H9 (cell line): Measurements from ENCODE around the gene ZBTB33. TPM values are rescaled to one million over a fixed set of nuclear protein-coding genes. Genes with fewer than 3 reads are reported as not detected.

ENCODE experiments used
- DNase-seq: peaks from one replicate; pipeline ENCODE4 v3.0.0-alpha.2; 2017
- H2AFZ ChIP-seq: one replicate; pipeline ENCODE4 v1.6.1; 2013; ENCODE audit warnings: mild to moderate bottlenecking, low read length, control low read depth, moderate library complexity
- H2AK5ac ChIP-seq: 2 replicates; pipeline ENCODE4 v1.6.1; 2013; ENCODE audit warnings: low read length, control low read depth, mixed read lengths; ENCODE audit not compliant: insufficient read length
- H2BK120ac ChIP-seq: one replicate; pipeline ENCODE4 v1.6.1; 2013; ENCODE audit warnings: low read depth, mild to moderate bottlenecking, low read length, control low read depth, inconsistent platforms; ENCODE audit not compliant: poor library complexity, severe bottlenecking
- H2BK12ac ChIP-seq: 2 replicates; pipeline ENCODE4 v1.6.1; 2013; ENCODE audit warnings: low read length, control low read depth, mixed read lengths, low read depth; ENCODE audit not compliant: insufficient read length
- H2BK15ac ChIP-seq: 2 replicates; pipeline ENCODE4 v1.6.1; 2013; ENCODE audit warnings: low read depth, low read length, control low read depth
- H2BK20ac ChIP-seq: one replicate; pipeline ENCODE4 v1.6.1; 2013; ENCODE audit warnings: low read depth, mild to moderate bottlenecking, low read length, control low read depth, inconsistent platforms; ENCODE audit not compliant: poor library complexity, severe bottlenecking
- H2BK5ac ChIP-seq: 2 replicates; pipeline ENCODE4 v1.6.1; 2013; ENCODE audit warnings: low read length, control low read depth, mixed read lengths; ENCODE audit not compliant: insufficient read length
- H3K14ac ChIP-seq: 2 replicates; pipeline ENCODE4 v1.6.1; 2013; ENCODE audit warnings: low read length, control low read depth; ENCODE audit not compliant: insufficient read depth
- H3K18ac ChIP-seq: 2 replicates; pipeline ENCODE4 v1.6.1; 2013; ENCODE audit warnings: low read depth, mild to moderate bottlenecking, mixed read lengths, low read length, control low read depth; ENCODE audit not compliant: insufficient read length
- H3K23ac ChIP-seq: 2 replicates; pipeline ENCODE4 v1.6.1; 2013; ENCODE audit warnings: low read length, control low read depth, mixed read lengths, low read depth; ENCODE audit not compliant: insufficient read length
- H3K23me2 ChIP-seq: 2 replicates; pipeline ENCODE4 v1.6.1; 2013; ENCODE audit warnings: low read depth, mild to moderate bottlenecking, mixed read lengths, low read length, control low read depth; ENCODE audit not compliant: insufficient read length, poor library complexity, severe bottlenecking
- H3K27ac ChIP-seq: 2 replicates; pipeline ENCODE4 v1.5.1; 2013; ENCODE audit warnings: low read length, control low read depth, mixed read lengths, low read depth; ENCODE audit not compliant: insufficient read length
- H3K27me3 ChIP-seq: 2 replicates; pipeline ENCODE4 v1.6.1; 2013; ENCODE audit warnings: low read length, control low read depth, inconsistent platforms; ENCODE audit not compliant: insufficient read depth
- H3K4ac ChIP-seq: 2 replicates; pipeline ENCODE4 v1.6.1; 2013; ENCODE audit warnings: low read depth, mild to moderate bottlenecking, control low read depth, inconsistent platforms, low read length, moderate library complexity
- H3K4me1 ChIP-seq: 2 replicates; pipeline ENCODE4 v1.6.1; 2013; ENCODE audit warnings: low read length, control low read depth, inconsistent platforms; ENCODE audit not compliant: insufficient read depth
- H3K4me2 ChIP-seq: 2 replicates; pipeline ENCODE4 v1.6.1; 2013; ENCODE audit warnings: low read length, control low read depth, mixed read lengths; ENCODE audit not compliant: insufficient read length, insufficient read depth
- H3K56ac ChIP-seq: 2 replicates; pipeline ENCODE4 v1.6.1; 2013; ENCODE audit warnings: low read depth, mild to moderate bottlenecking, mixed read lengths, low read length, control low read depth; ENCODE audit not compliant: insufficient read length
- H3K79me1 ChIP-seq: 2 replicates; pipeline ENCODE4 v1.6.1; 2013; ENCODE audit warnings: low read depth, mild to moderate bottlenecking, moderate library complexity, low read length, control low read depth, inconsistent platforms; ENCODE audit not compliant: insufficient read depth, poor library complexity, severe bottlenecking
- H3K79me2 ChIP-seq: 2 replicates; pipeline ENCODE4 v1.6.1; 2013; ENCODE audit warnings: low read length, control low read depth, inconsistent platforms; ENCODE audit not compliant: insufficient read depth
- H3K9ac ChIP-seq: 2 replicates; pipeline ENCODE4 v1.6.1; 2013; ENCODE audit warnings: low read length, control low read depth, mixed read lengths; ENCODE audit not compliant: insufficient read length; ENCODE audit errors: extremely low read depth
- H3K9me3 ChIP-seq: one replicate; pipeline ENCODE4 v1.6.1; 2013; ENCODE audit warnings: low read depth, low read length, inconsistent platforms; ENCODE audit not compliant: control insufficient read depth
- H3T11ph ChIP-seq: one replicate; pipeline ENCODE4 v1.6.1; 2013; ENCODE audit warnings: mild to moderate bottlenecking, low read length, control low read depth, inconsistent platforms
- H4K20me1 ChIP-seq: one replicate; pipeline ENCODE4 v1.6.1; 2013; ENCODE audit not compliant: control insufficient read depth, insufficient read length, insufficient read depth
- H4K5ac ChIP-seq: 2 replicates; pipeline ENCODE4 v1.6.1; 2013; ENCODE audit warnings: low read depth, mild to moderate bottlenecking, mixed read lengths, low read length, control low read depth; ENCODE audit not compliant: insufficient read length
- H4K8ac ChIP-seq: replicated peaks from 2 replicates; pipeline ENCODE4 v1.6.1; 2013; ENCODE audit warnings: low read length, control low read depth, mixed read lengths, low read depth; ENCODE audit not compliant: insufficient read length
- H4K91ac ChIP-seq: 2 replicates; pipeline ENCODE4 v1.6.1; 2013; ENCODE audit warnings: low read depth, mild to moderate bottlenecking, moderate library complexity, mixed read lengths, low read length, control low read depth; ENCODE audit not compliant: insufficient read length
- H3K27ac Mint-ChIP-seq, 3 experiments: 2 replicates in 2 of 3; 3 replicates in 1 of 3; pipeline ENCODE4 v1.8.0; 2020 to 2021; ENCODE audit warnings: mixed read lengths in 3 of 3, mild to moderate bottlenecking in 1 of 3, moderate library complexity in 1 of 3
- H3K27me3 Mint-ChIP-seq: 2 replicates; pipeline ENCODE4 v1.8.0; 2021; ENCODE audit warnings: low read depth, mild to moderate bottlenecking, moderate library complexity, mixed read lengths
- H3K36me3 Mint-ChIP-seq, 3 experiments: 2 replicates in 2 of 3; 3 replicates in 1 of 3; pipeline ENCODE4 v1.8.0; 2020 to 2021; ENCODE audit warnings: low read depth in 3 of 3, mixed read lengths in 3 of 3; ENCODE audit not compliant: insufficient read depth in 1 of 3
- H3K4me1 Mint-ChIP-seq, 2 experiments: 2 replicates each; pipeline ENCODE4 v1.8.0; 2020; ENCODE audit warnings: mixed read lengths in 2 of 2
- H3K4me3 Mint-ChIP-seq, 2 experiments: 2 replicates in 1 of 2; 3 replicates in 1 of 2; pipeline ENCODE4 v1.8.0; 2020 to 2021; ENCODE audit warnings: mild to moderate bottlenecking in 2 of 2, mixed read lengths in 2 of 2, moderate library complexity in 1 of 2
- H3K9me3 Mint-ChIP-seq, 2 experiments: 2 replicates in 1 of 2; 3 replicates in 1 of 2; pipeline ENCODE4 v1.8.0; 2020; ENCODE audit warnings: mild to moderate bottlenecking in 2 of 2, mixed read lengths in 2 of 2, moderate library complexity in 1 of 2
- WGBS: extraction: QIAGEN DNeasy Blood & Tissue Kit; methylation state at CpG from one replicate; pipeline ENCODE4 v1.1.7; 2013; ENCODE audit warnings: missing lambda C conversion rate, low lambda C conversion rate, mixed read lengths; ENCODE audit not compliant: insufficient read length; ENCODE audit errors: extremely low coverage; 5-methylcytosine and 5-hydroxymethylcytosine counted together
- total RNA-seq: library from RNA; stranded (reverse); gene quantifications from 2 replicates; pipeline ENCODE4 v1.2.1, GENCODE V29; 2021
- TF ChIP-seq, protein P1 (sequence below): fragments of 200-600 bp; sonication (generic); conservative IDR thresholded peaks from 3 replicates; pipeline ENCODE4 v1.8.0; 2021; ENCODE audit warnings: antibody characterized with exemption, mild to moderate bottlenecking

Gene ZBTB33
- total RNA-seq, 1 experiment from 2014 or later, result 18.7 TPM

DNA sequence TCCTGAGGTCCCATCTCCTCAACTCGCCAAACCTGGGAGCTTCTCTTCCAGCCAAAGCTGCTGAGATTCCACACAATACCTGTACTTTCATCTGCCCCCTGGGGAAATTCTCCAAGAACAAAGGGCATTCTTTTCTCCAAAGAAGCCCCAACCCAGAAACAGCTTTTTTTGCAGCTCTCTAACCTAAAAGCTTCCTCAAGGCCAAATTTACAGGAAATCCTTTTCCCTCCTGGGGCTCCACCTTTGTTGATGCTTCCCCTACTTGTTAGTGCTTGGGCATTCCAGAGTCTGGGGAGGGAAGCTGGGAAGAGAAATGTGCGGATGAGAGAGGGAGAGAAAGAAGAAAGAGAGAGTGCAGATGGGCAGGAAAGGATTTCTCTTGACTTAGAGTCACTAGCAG lies 24.3 kb downstream of the ZBTB33 start:
- H4K5ac ChIP-seq, result no peak overlapping the region
- no peak overlapping the region; a peak in 1 of 7 replicates for H3K27ac Mint-ChIP-seq
- H2BK120ac ChIP-seq, result no peak overlapping the region
- peak; percentile 62 for DNase-seq
- H3K9ac ChIP-seq, result no peak overlapping the region
- H3K4ac ChIP-seq, result no peak overlapping the region
- H4K91ac ChIP-seq, result no peak overlapping the region
- H3K79me1 ChIP-seq, result no peaks in the 10 kb centered on the region
- no peak overlapping the region for H3K56ac ChIP-seq
- 0 out of 2 replicates have a peak, but pooled peaks cover 2% of the 10 kb centered on the region for H3K27me3 ChIP-seq
- no peak overlapping the region for H3K23ac ChIP-seq
- H3K4me1 Mint-ChIP-seq, result peaks cover 13 to 21% of the 10 kb centered on the region in 2 experiments
- H3K18ac ChIP-seq, result no peak overlapping the region
- no peaks in the 10 kb centered on the region for H4K20me1 ChIP-seq
- no peaks in the 10 kb centered on the region for H3K79me2 ChIP-seq
- no CpG with 5 or more reads among the region's 2 CpGs for WGBS
- TF ChIP-seq, protein P1, sequence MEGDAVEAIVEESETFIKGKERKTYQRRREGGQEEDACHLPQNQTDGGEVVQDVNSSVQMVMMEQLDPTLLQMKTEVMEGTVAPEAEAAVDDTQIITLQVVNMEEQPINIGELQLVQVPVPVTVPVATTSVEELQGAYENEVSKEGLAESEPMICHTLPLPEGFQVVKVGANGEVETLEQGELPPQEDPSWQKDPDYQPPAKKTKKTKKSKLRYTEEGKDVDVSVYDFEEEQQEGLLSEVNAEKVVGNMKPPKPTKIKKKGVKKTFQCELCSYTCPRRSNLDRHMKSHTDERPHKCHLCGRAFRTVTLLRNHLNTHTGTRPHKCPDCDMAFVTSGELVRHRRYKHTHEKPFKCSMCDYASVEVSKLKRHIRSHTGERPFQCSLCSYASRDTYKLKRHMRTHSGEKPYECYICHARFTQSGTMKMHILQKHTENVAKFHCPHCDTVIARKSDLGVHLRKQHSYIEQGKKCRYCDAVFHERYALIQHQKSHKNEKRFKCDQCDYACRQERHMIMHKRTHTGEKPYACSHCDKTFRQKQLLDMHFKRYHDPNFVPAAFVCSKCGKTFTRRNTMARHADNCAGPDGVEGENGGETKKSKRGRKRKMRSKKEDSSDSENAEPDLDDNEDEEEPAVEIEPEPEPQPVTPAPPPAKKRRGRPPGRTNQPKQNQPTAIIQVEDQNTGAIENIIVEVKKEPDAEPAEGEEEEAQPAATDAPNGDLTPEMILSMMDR, result no peak
- no peak overlapping the region for H2BK20ac ChIP-seq
- H3K36me3 Mint-ChIP-seq, result peaks cover 0 to 5% (median 0%) of the 10 kb centered on the region in 3 experiments; a peak in 1 of 7 replicates
- no peak overlapping the region for H3K14ac ChIP-seq
- H3K23me2 ChIP-seq, result no peaks in the 10 kb centered on the region
- H2BK15ac ChIP-seq, result no peak overlapping the region
- H2AK5ac ChIP-seq, result no peak overlapping the region
- H2BK5ac ChIP-seq, result no peak overlapping the region
- peaks cover 8% of the 10 kb centered on the region; the same call in 1 of the 2 replicates for H3K4me1 ChIP-seq
- peaks cover 18% of the 10 kb centered on the region for H3K9me3 ChIP-seq
- no peak overlapping the region for H3K4me2 ChIP-seq
- no peak overlapping the region for H2AFZ ChIP-seq
- no peak overlapping the region for H3T11ph ChIP-seq
- H3K9me3 Mint-ChIP-seq, result peaks cover 64 to 66% of the 10 kb centered on the region in 2 experiments
- H3K27me3 Mint-ChIP-seq, result peaks cover 53% of the 10 kb centered on the region
- no peak overlapping the region for H2BK12ac ChIP-seq
- H3K27ac ChIP-seq, result no peak overlapping the region
- no peak overlapping the region for H4K8ac ChIP-seq
- H3K4me3 Mint-ChIP-seq, result peak overlapping the region; percentile 31 to 35; a peak in 2 of 5 replicates
